ENCODE results near the gene ZCCHC14.

Gene ZCCHC14

GRCh38 chr16:87474566-87474996 is 18.2 kb downstream of the ZCCHC14 start:
- DNase-seq (ENCODE audit: low spot score) = no peak
- H3K79me1 ChIP-seq (ENCODE audit: low read depth, low read length) = peaks cover 9% of the 10 kb centered on the region
- H3K18ac ChIP-seq (ENCODE audit: low read length) = no peak overlapping the region
- no CpG with 5 or more reads among the region's 7 CpGs for WGBS, 2 donors (ENCODE audit: extremely low coverage in 2 of 2, insufficient read length in 2 of 2, insufficient replicate concordance in 1 of 2)
- peaks cover 7% of the 10 kb centered on the region in 2 donors for H3K4me1 ChIP-seq (ENCODE audit: control insufficient read depth in 2 of 2, insufficient read depth in 1 of 2, low read depth in 1 of 2, low read length in 2 of 2)
- no peaks in the 10 kb centered on the region for H3K27me3 ChIP-seq (ENCODE audit: control insufficient read depth in 3 of 3, insufficient read depth in 3 of 3, low read depth in 1 of 3, low read length in 3 of 3)
- H2BK15ac ChIP-seq (ENCODE audit: low read length) = no peak overlapping the region
- no peak overlapping the region for H4K8ac ChIP-seq (ENCODE audit: low read depth, low read length)
- no peaks in the 10 kb centered on the region for H3K9me3 ChIP-seq (replicated peaks in 1 of 2; ENCODE audit: control insufficient read depth in 2 of 2, insufficient read depth in 1 of 2, low read depth in 1 of 2, low read length in 2 of 2)
- H2AK5ac ChIP-seq (ENCODE audit: low read depth, low read length) = no peak overlapping the region
- no peak overlapping the region for H3K4me2 ChIP-seq (ENCODE audit: insufficient read depth, low read length, poor library complexity, severe bottlenecking)
- H3K36me3 ChIP-seq (replicated peaks in 1 of 2; ENCODE audit: control insufficient read depth in 2 of 2, insufficient read depth in 2 of 2, low read length in 2 of 2) = peaks cover 0 to 16% of the 10 kb centered on the region in 2 donors
- H2BK120ac ChIP-seq (ENCODE audit: low read depth, low read length) = no peak overlapping the region
- H3K4ac ChIP-seq (ENCODE audit: low read length) = no peak overlapping the region
- H2AFZ ChIP-seq (ENCODE audit: low read length) = no peak overlapping the region
- no peak overlapping the region for H3K23ac ChIP-seq (ENCODE audit: low read depth, low read length, poor library complexity)
- H3K14ac ChIP-seq (ENCODE audit: low read length) = no peak overlapping the region
- H4K91ac ChIP-seq (ENCODE audit: low read depth, low read length, poor library complexity) = no peak overlapping the region
- no peak overlapping the region for H3K27ac ChIP-seq (replicated peaks; ENCODE audit: low read length)
- no peak overlapping the region for H3K9ac ChIP-seq (ENCODE audit: low read depth, low read length, poor library complexity)
- no peak overlapping the region for H2BK5ac ChIP-seq (ENCODE audit: low read length)
- no peak overlapping the region for H3K4me3 ChIP-seq (ENCODE audit: low read length in 2 of 2)
- no peak overlapping the region for H2BK12ac ChIP-seq (ENCODE audit: low read length)

GRCh38 chr16:87474017-87474416 is 18.8 kb downstream of the ZCCHC14 start:
- Histone ChIP-seq H2BK120ac (ENCODE audit: low read depth, low read length) (no peak overlapping the region), H3K9ac (ENCODE audit: low read depth, low read length, poor library complexity) (no peak overlapping the region), H3K14ac (ENCODE audit: low read length) (no peak overlapping the region), H3K23ac (ENCODE audit: low read depth, low read length, poor library complexity) (no peak overlapping the region), H2BK12ac (ENCODE audit: low read length) (no peak overlapping the region), H2AFZ (ENCODE audit: low read length) (no peak overlapping the region), H4K91ac (ENCODE audit: low read depth, low read length, poor library complexity) (no peak overlapping the region), H3K4ac (ENCODE audit: low read length) (no peak overlapping the region), H2BK15ac (ENCODE audit: low read length) (no peak overlapping the region), H4K8ac (ENCODE audit: low read depth, low read length) (no peak overlapping the region), H3K27ac (replicated peaks; ENCODE audit: low read length) (no peak overlapping the region), H3K4me3 (ENCODE audit: low read length in 2 of 2) (no peak overlapping the region), H3K4me1 (ENCODE audit: control insufficient read depth in 2 of 2, insufficient read depth in 1 of 2, low read depth in 1 of 2, low read length in 2 of 2) (peaks cover 7% of the 10 kb centered on the region in 2 donors), H3K4me2 (ENCODE audit: insufficient read depth, low read length, poor library complexity, severe bottlenecking) (no peak overlapping the region), H3K18ac (ENCODE audit: low read length) (no peak overlapping the region), H3K27me3 (ENCODE audit: control insufficient read depth in 3 of 3, insufficient read depth in 3 of 3, low read depth in 1 of 3, low read length in 3 of 3) (no peaks in the 10 kb centered on the region), H2BK5ac (ENCODE audit: low read length) (no peak overlapping the region), H3K36me3 (replicated peaks in 1 of 2; ENCODE audit: control insufficient read depth in 2 of 2, insufficient read depth in 2 of 2, low read length in 2 of 2) (peaks cover 0 to 13% of the 10 kb centered on the region in 2 donors), H3K9me3 (replicated peaks in 1 of 2; ENCODE audit: control insufficient read depth in 2 of 2, insufficient read depth in 1 of 2, low read depth in 1 of 2, low read length in 2 of 2) (no peaks in the 10 kb centered on the region), H3K79me1 (ENCODE audit: low read depth, low read length) (peaks cover 9% of the 10 kb centered on the region), H2AK5ac (ENCODE audit: low read depth, low read length) (no peak overlapping the region)
- no CpG with 5 or more reads among the region's 4 CpGs for WGBS, 2 donors (ENCODE audit: extremely low coverage in 2 of 2, insufficient read length in 2 of 2, insufficient replicate concordance in 1 of 2)
- DNase-seq (ENCODE audit: low spot score) = no peak

DNA sequence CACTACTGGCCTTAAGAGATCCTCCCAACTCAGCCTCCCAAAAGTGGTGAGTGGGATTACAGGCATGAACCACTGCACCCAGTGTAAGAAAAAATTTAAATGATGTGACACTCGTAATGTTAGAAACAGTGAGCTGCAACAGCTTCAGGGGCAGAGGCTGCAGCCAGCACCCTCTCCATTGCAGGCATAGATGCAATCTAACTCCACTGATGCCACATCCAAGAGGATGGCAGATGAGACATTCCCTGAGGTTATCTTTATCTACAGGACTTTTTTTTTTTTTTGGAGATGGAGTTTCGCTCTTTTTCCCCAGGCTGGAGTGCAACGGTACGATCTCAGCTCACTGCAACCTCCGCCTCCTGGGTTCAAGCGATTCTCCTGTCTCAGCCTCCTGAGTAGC is 19.9 kb downstream of the ZCCHC14 start:
- Histone ChIP-seq H3K14ac (ENCODE audit: low read length) (no peak overlapping the region), H3K36me3 (replicated peaks in 1 of 2; ENCODE audit: control insufficient read depth in 2 of 2, insufficient read depth in 2 of 2, low read length in 2 of 2) (peaks cover 0 to 13% of the 10 kb centered on the region in 2 donors), H3K4me1 (ENCODE audit: control insufficient read depth in 2 of 2, insufficient read depth in 1 of 2, low read depth in 1 of 2, low read length in 2 of 2) (peaks cover 7% of the 10 kb centered on the region in 2 donors), H2AK5ac (ENCODE audit: low read depth, low read length) (no peak overlapping the region), H3K4me2 (ENCODE audit: insufficient read depth, low read length, poor library complexity, severe bottlenecking) (no peak overlapping the region), H3K27me3 (ENCODE audit: control insufficient read depth in 3 of 3, insufficient read depth in 3 of 3, low read depth in 1 of 3, low read length in 3 of 3) (no peaks in the 10 kb centered on the region), H3K9ac (ENCODE audit: low read depth, low read length, poor library complexity) (no peak overlapping the region), H4K91ac (ENCODE audit: low read depth, low read length, poor library complexity) (no peak overlapping the region), H3K23ac (ENCODE audit: low read depth, low read length, poor library complexity) (no peak overlapping the region), H3K4ac (ENCODE audit: low read length) (no peak overlapping the region), H3K9me3 (replicated peaks in 1 of 2; ENCODE audit: control insufficient read depth in 2 of 2, insufficient read depth in 1 of 2, low read depth in 1 of 2, low read length in 2 of 2) (no peaks in the 10 kb centered on the region), H2BK120ac (ENCODE audit: low read depth, low read length) (no peak overlapping the region), H3K4me3 (ENCODE audit: low read length in 2 of 2) (no peak overlapping the region), H3K27ac (replicated peaks; ENCODE audit: low read length) (no peak overlapping the region), H4K8ac (ENCODE audit: low read depth, low read length) (no peak overlapping the region), H2BK12ac (ENCODE audit: low read length) (no peak overlapping the region), H3K18ac (ENCODE audit: low read length) (no peak overlapping the region), H2BK5ac (ENCODE audit: low read length) (no peak overlapping the region), H3K79me1 (ENCODE audit: low read depth, low read length) (peaks cover 9% of the 10 kb centered on the region), H2BK15ac (ENCODE audit: low read length) (no peak overlapping the region), H2AFZ (ENCODE audit: low read length) (no peak overlapping the region)
- no peak for DNase-seq (ENCODE audit: low spot score)
- no CpG with 5 or more reads among the region's 6 CpGs for WGBS, 2 donors (ENCODE audit: extremely low coverage in 2 of 2, insufficient read length in 2 of 2, insufficient replicate concordance in 1 of 2)

- no peaks in the 10 kb centered on the region for H3K9me3 ChIP-seq (replicated peaks in 1 of 2; ENCODE audit: control insufficient read depth in 2 of 2, insufficient read depth in 1 of 2, low read depth in 1 of 2, low read length in 2 of 2)
- no CpG with 5 or more reads among the region's 22 CpGs for WGBS, 2 donors (ENCODE audit: extremely low coverage in 2 of 2, insufficient read length in 2 of 2, insufficient replicate concordance in 1 of 2)
- no peak overlapping the region for H3K18ac ChIP-seq (ENCODE audit: low read length)
- H3K9ac ChIP-seq (ENCODE audit: low read depth, low read length, poor library complexity) = no peak overlapping the region
- no peak overlapping the region for H2BK120ac ChIP-seq (ENCODE audit: low read depth, low read length)
- no peak overlapping the region for H3K27ac ChIP-seq (replicated peaks; ENCODE audit: low read length)
- H3K4me1 ChIP-seq (ENCODE audit: control insufficient read depth in 2 of 2, insufficient read depth in 1 of 2, low read depth in 1 of 2, low read length in 2 of 2) = peaks cover 6 to 7% of the 10 kb centered on the region in 2 donors
- H3K14ac ChIP-seq (ENCODE audit: low read length) = peak overlapping the region; percentile 63
- no peak overlapping the region for H3K4me3 ChIP-seq (ENCODE audit: low read length in 2 of 2)
- no peak overlapping the region for H2AFZ ChIP-seq (ENCODE audit: low read length)
- H3K4me2 ChIP-seq (ENCODE audit: insufficient read depth, low read length, poor library complexity, severe bottlenecking) = no peak overlapping the region
- H2BK12ac ChIP-seq (ENCODE audit: low read length) = no peak overlapping the region
- no peak for DNase-seq (ENCODE audit: low spot score)
- no peak overlapping the region for H4K8ac ChIP-seq (ENCODE audit: low read depth, low read length)
- H4K91ac ChIP-seq (ENCODE audit: low read depth, low read length, poor library complexity) = no peak overlapping the region
- peaks cover 0 to 13% of the 10 kb centered on the region in 2 donors for H3K36me3 ChIP-seq (replicated peaks in 1 of 2; ENCODE audit: control insufficient read depth in 2 of 2, insufficient read depth in 2 of 2, low read length in 2 of 2)
- H3K79me1 ChIP-seq (ENCODE audit: low read depth, low read length) = peaks cover 6% of the 10 kb centered on the region
- no peak overlapping the region for H2BK15ac ChIP-seq (ENCODE audit: low read length)
- H2AK5ac ChIP-seq (ENCODE audit: low read depth, low read length) = no peak overlapping the region
- no peaks in the 10 kb centered on the region for H3K27me3 ChIP-seq (ENCODE audit: control insufficient read depth in 3 of 3, insufficient read depth in 3 of 3, low read depth in 1 of 3, low read length in 3 of 3)
- no peak overlapping the region for H3K4ac ChIP-seq (ENCODE audit: low read length)
- H2BK5ac ChIP-seq (ENCODE audit: low read length) = no peak overlapping the region
- no peak overlapping the region for H3K23ac ChIP-seq (ENCODE audit: low read depth, low read length, poor library complexity)
Measured at GRCh38 chr16:87472142-87472778, 20.6 kb downstream of the ZCCHC14 start.
